Nephron progenitor cell (in vitro differentiated cells): Measurements from ENCODE around the gene PLK1.
"Not testable (repeated sequence)": the region's sequence is repeated elsewhere in the genome, so short reads cannot be mapped to it uniquely, and the experiment has no call there.

Experiments
- DNase-seq: peaks from one replicate; pipeline ENCODE4 v3.0.0; 2021
- H3K27ac Mint-ChIP-seq: 2 replicates; pipeline ENCODE4 v1.8.0; 2021; ENCODE audit warnings: mild to moderate bottlenecking, moderate library complexity, mixed read lengths
- H3K27me3 Mint-ChIP-seq: 2 replicates; pipeline ENCODE4 v1.8.0; 2021; ENCODE audit warnings: mild to moderate bottlenecking, low read depth, mixed read lengths; ENCODE audit not compliant: poor library complexity
- H3K36me3 Mint-ChIP-seq: 2 replicates; pipeline ENCODE4 v1.8.0; 2021; ENCODE audit warnings: low read depth, mixed read lengths
- H3K4me1 Mint-ChIP-seq: 2 replicates; pipeline ENCODE4 v1.8.0; 2021; ENCODE audit warnings: mixed read lengths
- H3K4me3 Mint-ChIP-seq: 2 replicates; pipeline ENCODE4 v1.8.0; 2021; ENCODE audit warnings: mild to moderate bottlenecking, moderate library complexity, mixed read lengths
- H3K9me3 Mint-ChIP-seq: 2 replicates; pipeline ENCODE4 v1.8.0; 2021; ENCODE audit warnings: mild to moderate bottlenecking, moderate library complexity, mixed read lengths
- CTCF ChIP-seq: fragments of 200-600 bp; sonication (generic); IDR thresholded peaks from 2 replicates; pipeline ENCODE4 v1.5.0; 2021; ENCODE audit warnings: antibody characterized with exemption

The PLK1 gene

DNA sequence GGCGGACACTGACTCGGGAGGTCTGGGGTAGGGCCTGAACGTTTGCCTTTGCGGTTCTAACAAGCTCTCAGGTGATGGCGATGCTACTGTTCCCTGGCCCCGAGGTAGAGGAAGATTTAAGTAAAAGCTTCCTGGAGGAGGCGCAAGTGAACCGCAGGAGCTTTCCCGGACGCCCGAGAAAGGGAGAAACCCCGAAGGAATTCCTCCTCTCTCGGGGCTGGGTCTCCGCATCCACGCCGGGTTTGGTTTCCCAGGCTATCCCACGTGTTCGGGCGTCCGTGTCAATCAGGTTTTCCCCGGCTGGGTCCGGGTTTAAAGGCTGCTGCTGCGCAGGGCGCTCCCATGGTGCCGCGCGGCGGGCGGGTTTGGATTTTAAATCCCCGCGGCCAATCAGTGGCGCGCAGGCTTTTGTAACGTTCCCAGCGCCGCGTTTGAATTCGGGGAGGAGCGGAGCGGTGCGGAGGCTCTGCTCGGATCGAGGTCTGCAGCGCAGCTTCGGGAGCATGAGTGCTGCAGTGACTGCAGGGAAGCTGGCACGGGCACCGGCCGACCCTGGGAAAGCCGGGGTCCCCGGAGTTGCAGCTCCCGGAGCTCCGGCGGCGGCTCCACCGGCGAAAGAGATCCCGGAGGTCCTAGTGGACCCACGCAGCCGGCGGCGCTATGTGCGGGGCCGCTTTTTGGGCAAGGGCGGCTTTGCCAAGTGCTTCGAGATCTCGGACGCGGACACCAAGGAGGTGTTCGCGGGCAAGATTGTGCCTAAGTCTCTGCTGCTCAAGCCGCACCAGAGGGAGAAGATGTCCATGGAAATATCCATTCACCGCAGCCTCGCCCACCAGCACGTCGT is at the start of gene PLK1:
Gene PLK1 (plus strand): TSS at position 460 of the 844 bp plus-strand sequence. CDS start 44 bp downstream, at position 504.
- H3K4me1 Mint-ChIP-seq: peaks cover 38% of the 10 kb centered on the region
- no peaks in the 10 kb centered on the region for H3K27me3 Mint-ChIP-seq
- H3K27ac Mint-ChIP-seq: peak within 1 kb of the TSS; percentile 89
- peak within 1 kb of the TSS; percentile 94 for H3K4me3 Mint-ChIP-seq
- DNase-seq: peak; percentile 88
- peaks cover 36% of the 10 kb centered on the region for H3K36me3 Mint-ChIP-seq
- no peaks in the 10 kb centered on the region for H3K9me3 Mint-ChIP-seq
- no peak for TF ChIP-seq CTCF

GRCh38 chr16:23629516-23629915 is 49.2 kb upstream of the PLK1 start:
- no peak for TF ChIP-seq CTCF
- H3K36me3 Mint-ChIP-seq: peaks cover 59% of the 10 kb centered on the region
- no peak overlapping the region for H3K27ac Mint-ChIP-seq
- H3K4me3 Mint-ChIP-seq: no peak overlapping the region
- no peaks in the 10 kb centered on the region for H3K9me3 Mint-ChIP-seq
- no peaks in the 10 kb centered on the region for H3K4me1 Mint-ChIP-seq
- no peaks in the 10 kb centered on the region for H3K27me3 Mint-ChIP-seq
- no peak for DNase-seq

GRCh38 chr16:23631874-23632273 is 46.8 kb upstream of the PLK1 start:
- not testable (repeated sequence) for DNase-seq, H3K9me3 Mint-ChIP-seq, H3K4me1 Mint-ChIP-seq, H3K27ac Mint-ChIP-seq, H3K27me3 Mint-ChIP-seq, H3K4me3 Mint-ChIP-seq
- peaks cover 66% of the 10 kb centered on the region for H3K36me3 Mint-ChIP-seq

- H3K4me3 Mint-ChIP-seq: no peak overlapping the region
- no peaks in the 10 kb centered on the region for H3K27me3 Mint-ChIP-seq
- DNase-seq: no peak
- no peak overlapping the region for H3K27ac Mint-ChIP-seq
- no peaks in the 10 kb centered on the region for H3K9me3 Mint-ChIP-seq
- TF ChIP-seq CTCF: no peak
- peaks cover 5% of the 10 kb centered on the region for H3K4me1 Mint-ChIP-seq
- H3K36me3 Mint-ChIP-seq: peaks cover 44% of the 10 kb centered on the region
Observed at GRCh38 chr16:23634461-23635036, 44.1 kb upstream of the PLK1 start.

GRCh38 chr16:23635958-23636357 is 42.7 kb upstream of the PLK1 start:
- DNase-seq: no peak
- Mint-ChIP-seq H3K4me3 (no peak overlapping the region), H3K4me1 (peaks cover 14% of the 10 kb centered on the region), H3K27me3 (no peaks in the 10 kb centered on the region), H3K36me3 (peaks cover 38% of the 10 kb centered on the region), H3K27ac (peak overlapping the region; percentile 88), H3K9me3 (no peaks in the 10 kb centered on the region)
- no peak for TF ChIP-seq CTCF

- Mint-ChIP-seq H3K9me3 (no peaks in the 10 kb centered on the region), H3K4me1 (peaks cover 29% of the 10 kb centered on the region), H3K27ac (peak overlapping the region; percentile 99), H3K4me3 (peak overlapping the region; percentile 99), H3K36me3 (peaks cover 27% of the 10 kb centered on the region), H3K27me3 (no peaks in the 10 kb centered on the region)
- DNase-seq: no peak
- no peak for TF ChIP-seq CTCF
Observed at GRCh38 chr16:23640615-23640930, 38.1 kb upstream of the PLK1 start.
